ENCODE measurements around the gene PIGR. TPM values are rescaled to one million over a fixed set of nuclear protein-coding genes. Genes with fewer than 3 reads are reported as not detected.
A peak's percentile ranks its signal among the peaks of the same experiment; 100 is the strongest.

The PIGR gene
- total and polyA plus RNA-seq, 9 of the 15 experiments (the other 6 are each of a cell fraction or from before 2014, with no cell fraction given) = 0.01 to 1.5 (median 0.03) TPM; not detected in 4

- no peaks in the 10 kb centered on the region for H3K36me3 ChIP-seq (ENCODE audit: control insufficient read depth, insufficient read depth, low read length)
- TF ChIP-seq CEBPZ (IDR thresholded peaks at IDR 0.05; ENCODE audit: borderline replicate concordance, low read depth, low read length) = no peak
- TF ChIP-seq MAFF (IDR thresholded peaks at IDR 0.05; ENCODE audit: low read length) = peak; percentile 80
- no peak for TF ChIP-seq ZNF274 (IDR thresholded peaks at IDR 0.05; ENCODE audit: borderline replicate concordance, low read depth, low read length)
- no peak for TF ChIP-seq GTF2A2 (tag; IDR thresholded peaks at IDR 0.05)
- TF ChIP-seq PTTG1 (tag; IDR thresholded peaks at IDR 0.05; ENCODE audit: low read depth) = no peak
- no peak for TF ChIP-seq SP2 (IDR thresholded peaks at IDR 0.05; ENCODE audit: extremely low read depth, low read depth, low read length, poor library complexity, severe bottlenecking)
- peak; percentile 67 to 81; a peak in 3 of 4 replicates for TF ChIP-seq RCOR1 (IDR thresholded peaks at IDR 0.05; ENCODE audit: borderline replicate concordance in 1 of 2, low read depth in 2 of 2, low read length in 2 of 2)
- TF ChIP-seq ZBTB11 (CRISPR knock-in tag; IDR thresholded peaks at IDR 0.05) = no peak
- no peak for TF ChIP-seq PHB (CRISPR knock-in tag; IDR thresholded peaks at IDR 0.05)
- no peak for TF ChIP-seq ZBTB43 (CRISPR knock-in tag; IDR thresholded peaks at IDR 0.05)
- no peak for TF ChIP-seq ZNF217 (CRISPR knock-in tag; IDR thresholded peaks at IDR 0.05)
- TF ChIP-seq MXD1 (CRISPR knock-in tag; IDR thresholded peaks at IDR 0.05; ENCODE audit: borderline replicate concordance, poor library complexity, severe bottlenecking) = no peak
These were observed 22.8 kb upstream of the PIGR start for GRCh38 chr1:206969090-206969489.

More at GRCh38 chr1:206969090-206969489, 22.8 kb upstream of the PIGR start:
- Histone ChIP-seq H3K4me1 (replicated peaks in 1 of 2; ENCODE audit: control insufficient read depth in 2 of 2, insufficient read depth in 2 of 2, low read length in 2 of 2) (no peaks in the 10 kb centered on the region; a peak in 1 of 5 replicates), H3K9me3 (replicated peaks; ENCODE audit: control insufficient read depth, insufficient read depth, low read depth, low read length) (no peaks in the 10 kb centered on the region), H4K20me1 (replicated peaks; ENCODE audit: control insufficient read depth, insufficient read depth, low read length) (no peaks in the 10 kb centered on the region), H3K4me2 (ENCODE audit: insufficient read depth, low read length) (no peak overlapping the region), H2AFZ (ENCODE audit: low read depth, low read length) (no peak overlapping the region), H3K9ac (ENCODE audit: insufficient read depth in 1 of 2, low read depth in 2 of 2, low read length in 2 of 2) (no peak overlapping the region), H3K79me2 (ENCODE audit: control insufficient read depth, insufficient read depth, low read length) (no peaks in the 10 kb centered on the region), H3K27me3 (ENCODE audit: control insufficient read depth in 2 of 2, insufficient read depth in 2 of 2, low read length in 2 of 2) (peaks cover 12 to 21% of the 10 kb centered on the region in 2 experiments; a peak in 4 of 5 replicates), H3K27ac (ENCODE audit: extremely low read depth, low read depth, low read length) (no peak overlapping the region), H3K9me1 (ENCODE audit: control insufficient read depth, insufficient read depth, low read length) (no peaks in the 10 kb centered on the region), H3K4me3 (no peak overlapping the region)
- CTCF ChIA-PET (ENCODE audit: low intra/inter-chr PET ratio) = no interaction called here
- no TSS peak for BruUV-seq (replicated peaks)
- POLR2A ChIA-PET = interaction anchor here (0.6 to 1.4 kb wide), 4 partner anchors 9 to 837 kb away, joined by 3 to 5 read pairs (median 3); no protein-coding TSS in a partner anchor
- FAIRE-seq = no peak
- in situ Hi-C loops (cut with MboI) (no loop called here), intact Hi-C loops (cut with micrococcal nuclease) (no loop called here)
- 1% methylated on average over 5 of the region's 5 CpGs for WGBS (ENCODE audit: insufficient coverage, low coverage, missing lambda C conversion rate)
- peak; percentile 17; the same call in 2 of the 3 replicates for ATAC-seq
- DNase-seq (ENCODE audit: extremely low read depth in 1 of 4, low spot score in 3 of 4) = no peak
